ENCODE results near the gene SNRPF. TPM values are rescaled to one million over a fixed set of nuclear protein-coding genes. Genes with fewer than 3 reads are reported as not detected.
"Not testable (repeated sequence)": the region's sequence is repeated elsewhere in the genome, so short reads cannot be mapped to it uniquely, and the experiment has no call there.

The SNRPF gene
- total RNA-seq, 1 donor from 2014 or later = 17.2 TPM

DNA sequence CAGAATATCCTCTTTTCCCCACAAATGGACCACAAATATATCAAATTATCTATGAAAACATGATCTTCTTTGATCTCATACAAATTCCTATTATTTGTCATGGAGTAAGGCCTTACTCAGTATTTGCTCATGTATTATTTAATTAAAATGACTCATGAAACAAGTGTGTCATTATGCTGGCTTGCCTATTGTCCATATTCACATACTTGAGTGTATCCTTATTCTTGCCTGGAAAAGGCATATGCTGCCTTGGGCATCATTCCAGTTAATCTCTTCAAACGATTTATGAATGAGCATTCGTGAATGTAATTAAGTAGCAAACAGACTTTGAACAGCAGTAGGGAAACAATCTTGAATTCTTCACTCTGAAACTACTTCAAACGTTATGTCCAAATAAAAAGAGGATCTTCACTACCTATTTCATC, 22.6 kb upstream of the SNRPF start:
- H3K36me3 ChIP-seq (ENCODE audit: control insufficient read depth in 3 of 3, insufficient read depth in 3 of 3, low read length in 3 of 3) = no peaks in the 10 kb centered on the region
- no peak overlapping the region for H3K27ac ChIP-seq (ENCODE audit: low read depth, low read length)
- no peak overlapping the region for H3K4me3 ChIP-seq (ENCODE audit: low read length in 3 of 3)
- H3K9ac ChIP-seq (ENCODE audit: low read depth in 1 of 3, low read length in 3 of 3) = no peak overlapping the region
- H3K4me1 ChIP-seq (ENCODE audit: control insufficient read depth in 3 of 3, insufficient read depth in 3 of 3, low read length in 3 of 3) = peaks cover 0 to 7% (median 0%) of the 10 kb centered on the region in 3 donors
- no peaks in the 10 kb centered on the region for H3K9me3 ChIP-seq (ENCODE audit: control insufficient read depth in 3 of 3, low read length in 3 of 3)
- no peaks in the 10 kb centered on the region for H3K27me3 ChIP-seq (ENCODE audit: control insufficient read depth in 3 of 3, insufficient read depth in 3 of 3, low read length in 3 of 3)

DNA sequence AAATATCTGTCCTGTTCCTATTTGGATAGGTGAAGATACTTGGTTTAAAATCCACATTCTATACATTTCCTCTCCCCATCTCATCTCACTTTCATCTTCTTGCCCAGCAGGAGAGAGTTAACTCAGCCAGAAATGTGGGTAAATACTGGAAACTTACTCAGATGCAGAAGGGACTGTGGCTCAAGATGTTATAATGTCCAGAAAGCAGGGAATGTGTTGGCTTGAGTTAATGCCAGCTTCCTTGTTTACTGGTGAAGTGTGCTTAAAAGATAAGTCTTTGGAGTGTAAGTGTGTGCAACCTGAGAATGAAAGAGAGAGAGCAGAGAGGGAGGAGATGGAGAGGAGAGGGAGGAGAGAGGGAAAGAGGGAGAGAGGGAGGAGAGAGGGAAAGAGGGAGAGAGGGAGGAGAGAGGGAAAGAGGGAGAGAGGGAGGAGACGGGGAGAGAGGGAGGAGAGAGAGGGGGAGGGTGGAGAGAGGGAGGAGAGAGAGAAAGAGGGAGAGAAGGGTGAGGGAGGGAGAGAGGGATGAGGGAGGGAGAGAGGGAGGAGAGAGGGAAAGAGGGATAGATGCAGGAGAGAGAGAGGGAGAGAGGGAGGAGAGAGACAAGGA, 22.0 kb upstream of the SNRPF start:
- peaks cover 0 to 7% (median 0%) of the 10 kb centered on the region in 3 donors for H3K4me1 ChIP-seq (ENCODE audit: control insufficient read depth in 3 of 3, insufficient read depth in 3 of 3, low read length in 3 of 3)
- no peak overlapping the region for H3K9ac ChIP-seq (ENCODE audit: low read depth in 1 of 3, low read length in 3 of 3)
- H3K4me3 ChIP-seq (ENCODE audit: low read length in 3 of 3) = no peak overlapping the region
- no peaks in the 10 kb centered on the region for H3K9me3 ChIP-seq (ENCODE audit: control insufficient read depth in 3 of 3, low read length in 3 of 3)
- no peaks in the 10 kb centered on the region for H3K27me3 ChIP-seq (ENCODE audit: control insufficient read depth in 3 of 3, insufficient read depth in 3 of 3, low read length in 3 of 3)
- H3K27ac ChIP-seq (ENCODE audit: low read depth, low read length) = no peak overlapping the region
- H3K36me3 ChIP-seq (ENCODE audit: control insufficient read depth in 3 of 3, insufficient read depth in 3 of 3, low read length in 3 of 3) = no peaks in the 10 kb centered on the region

DNA sequence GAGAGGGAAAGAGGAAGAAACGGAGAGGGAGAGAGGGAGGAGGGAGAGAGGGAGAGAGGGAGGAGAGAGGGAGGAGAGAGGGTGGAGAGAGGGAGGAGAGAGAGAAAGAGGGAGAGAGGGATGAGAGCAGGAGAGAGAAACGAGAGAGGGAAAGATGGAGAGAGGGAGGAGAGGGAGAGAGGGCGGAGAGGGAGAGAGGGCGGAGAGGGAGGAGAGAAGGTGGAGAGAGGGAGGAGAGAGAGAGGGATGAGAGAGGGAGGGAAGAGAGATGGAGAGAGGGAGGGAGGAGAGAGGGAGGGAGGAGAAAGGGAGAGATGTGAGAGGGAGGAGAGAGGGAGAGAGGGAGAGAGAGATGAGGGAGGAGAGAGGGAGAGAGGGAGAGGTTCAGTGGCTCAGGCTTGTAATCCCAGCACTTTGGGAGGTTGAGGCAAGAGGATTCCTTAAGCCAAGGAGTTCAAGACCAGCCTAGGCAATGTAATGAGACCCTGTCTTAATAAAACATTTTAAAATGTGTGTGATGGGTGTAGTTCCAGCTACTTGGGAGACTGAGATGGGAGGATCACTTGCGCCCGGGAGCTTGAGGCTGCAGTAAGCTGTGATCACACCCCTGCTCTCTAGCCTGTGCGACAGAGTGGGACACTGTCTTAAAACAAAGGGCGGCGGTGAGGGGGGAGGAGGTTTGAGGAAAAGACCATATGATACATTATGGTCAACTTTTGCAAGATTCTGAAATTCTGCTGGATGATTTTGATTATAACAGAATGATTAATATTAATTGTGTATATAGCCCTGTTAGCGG, 21.3 kb upstream of the SNRPF start:
- Histone ChIP-seq H3K4me1 (ENCODE audit: control insufficient read depth in 3 of 3, insufficient read depth in 3 of 3, low read length in 3 of 3) (peaks cover 0 to 7% (median 0%) of the 10 kb centered on the region in 3 donors), H3K9me3 (ENCODE audit: control insufficient read depth in 3 of 3, low read length in 3 of 3) (no peaks in the 10 kb centered on the region), H3K27me3 (ENCODE audit: control insufficient read depth in 3 of 3, insufficient read depth in 3 of 3, low read length in 3 of 3) (no peaks in the 10 kb centered on the region), H3K36me3 (ENCODE audit: control insufficient read depth in 3 of 3, insufficient read depth in 3 of 3, low read length in 3 of 3) (no peaks in the 10 kb centered on the region), H3K9ac (ENCODE audit: low read depth in 1 of 3, low read length in 3 of 3) (no peak overlapping the region), H3K27ac (ENCODE audit: low read depth, low read length) (no peak overlapping the region), H3K4me3 (ENCODE audit: low read length in 3 of 3) (no peak overlapping the region)

DNA sequence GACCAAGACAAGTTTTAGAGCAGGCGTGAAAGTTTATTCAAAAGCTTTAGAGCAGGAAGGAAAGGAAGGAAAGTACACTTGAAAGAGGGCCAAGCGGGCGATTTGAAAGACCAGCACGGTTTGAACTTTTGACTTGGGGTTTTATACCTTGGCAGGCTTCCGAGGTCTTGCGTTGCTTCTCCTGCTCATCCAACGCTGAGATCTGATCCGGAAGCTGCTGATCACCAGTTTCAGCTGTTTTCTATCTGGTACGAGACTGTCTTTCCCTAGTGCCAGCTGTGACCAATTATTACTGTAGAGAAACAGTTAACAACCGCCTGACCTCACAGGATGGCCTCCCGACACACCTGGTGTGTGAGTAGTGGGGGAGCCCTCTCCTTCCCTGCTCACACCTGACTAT, 20.6 kb upstream of the SNRPF start:
- Histone ChIP-seq H3K36me3 (ENCODE audit: control insufficient read depth in 3 of 3, insufficient read depth in 3 of 3, low read length in 3 of 3) (no peaks in the 10 kb centered on the region), H3K4me3 (ENCODE audit: low read length in 3 of 3) (no peak overlapping the region), H3K4me1 (ENCODE audit: control insufficient read depth in 3 of 3, insufficient read depth in 3 of 3, low read length in 3 of 3) (peaks cover 0 to 7% (median 0%) of the 10 kb centered on the region in 3 donors), H3K27me3 (ENCODE audit: control insufficient read depth in 3 of 3, insufficient read depth in 3 of 3, low read length in 3 of 3) (no peaks in the 10 kb centered on the region), H3K9ac (ENCODE audit: low read depth in 1 of 3, low read length in 3 of 3) (no peak overlapping the region), H3K27ac (ENCODE audit: low read depth, low read length) (no peak overlapping the region), H3K9me3 (ENCODE audit: control insufficient read depth in 3 of 3, low read length in 3 of 3) (no peaks in the 10 kb centered on the region)

DNA sequence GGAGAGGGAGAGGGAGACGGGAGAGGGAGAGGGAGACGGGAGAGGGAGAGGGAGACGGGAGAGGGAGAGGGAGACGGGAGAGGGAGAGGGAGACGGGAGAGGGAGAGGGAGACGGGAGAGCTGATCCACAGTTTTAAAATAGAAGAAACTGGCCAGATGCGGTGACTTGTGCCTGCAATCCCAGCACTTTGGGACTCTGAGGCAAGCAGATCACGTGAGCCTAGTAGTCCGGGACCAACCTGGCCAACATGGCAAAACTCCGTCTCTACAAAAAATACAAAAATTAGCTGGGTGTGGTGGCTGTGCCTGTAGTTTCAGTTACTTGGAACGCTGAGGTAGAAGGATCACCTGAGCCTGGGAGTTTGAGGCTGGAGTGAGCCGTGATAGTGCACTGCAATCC, 16.3 kb upstream of the SNRPF start:
- H3K9ac ChIP-seq (ENCODE audit: low read depth in 1 of 3, low read length in 3 of 3); H3K27ac ChIP-seq (ENCODE audit: low read depth, low read length); H3K27me3 ChIP-seq (ENCODE audit: control insufficient read depth in 3 of 3, insufficient read depth in 3 of 3, low read length in 3 of 3); H3K36me3 ChIP-seq (ENCODE audit: control insufficient read depth in 3 of 3, insufficient read depth in 3 of 3, low read length in 3 of 3); H3K4me1 ChIP-seq (ENCODE audit: control insufficient read depth in 3 of 3, insufficient read depth in 3 of 3, low read length in 3 of 3); H3K9me3 ChIP-seq (ENCODE audit: control insufficient read depth in 3 of 3, low read length in 3 of 3): not testable (repeated sequence)
- peak overlapping the region in 1 of 3 donors; percentile 38 for H3K4me3 ChIP-seq (ENCODE audit: low read length in 3 of 3)

DNA sequence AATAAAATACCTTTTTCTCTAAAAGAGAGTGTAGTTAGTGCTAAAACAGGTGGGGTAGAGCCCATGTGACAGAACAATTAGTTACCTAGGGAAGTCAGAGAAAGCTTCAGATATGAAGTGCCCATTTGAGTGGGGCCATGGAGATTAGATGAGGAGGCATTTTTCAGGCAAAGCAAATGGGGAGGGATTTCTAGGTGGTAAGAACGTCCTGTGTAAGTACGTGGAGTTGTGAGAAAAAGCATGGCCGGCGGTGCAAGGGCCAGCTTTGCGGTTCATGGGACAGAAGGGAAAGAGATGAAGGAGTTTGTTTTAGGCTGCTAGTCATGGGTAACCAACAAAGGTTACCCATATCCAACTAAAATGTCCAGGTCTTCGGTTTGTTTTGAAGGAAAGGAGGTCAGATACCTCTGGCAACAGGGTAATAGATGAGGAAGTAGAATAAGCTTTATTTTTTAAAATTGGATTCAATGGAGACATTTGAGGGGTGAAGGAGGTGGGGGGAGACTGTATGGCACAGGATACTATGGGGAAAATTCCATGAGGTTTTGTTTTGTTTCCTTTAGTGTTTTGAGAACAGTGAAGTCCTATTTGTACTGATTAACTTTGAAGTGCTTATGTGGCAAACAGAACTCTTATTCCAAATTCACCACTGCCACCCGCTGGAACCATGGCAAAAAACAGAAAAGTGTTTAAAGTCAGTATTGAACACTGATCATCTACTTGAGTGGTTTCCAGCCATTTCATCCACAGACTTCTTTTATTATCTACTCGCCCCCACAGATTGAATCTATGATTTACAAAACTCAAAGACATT, 10.0 kb upstream of the SNRPF start:
- no peaks in the 10 kb centered on the region for H3K9me3 ChIP-seq (ENCODE audit: control insufficient read depth in 3 of 3, low read length in 3 of 3)
- H3K4me3 ChIP-seq (ENCODE audit: low read length in 3 of 3) = no peak overlapping the region
- no peaks in the 10 kb centered on the region for H3K36me3 ChIP-seq (ENCODE audit: control insufficient read depth in 3 of 3, insufficient read depth in 3 of 3, low read length in 3 of 3)
- H3K27ac ChIP-seq (ENCODE audit: low read depth, low read length) = no peak overlapping the region
- no peaks in the 10 kb centered on the region for H3K4me1 ChIP-seq (ENCODE audit: control insufficient read depth in 3 of 3, insufficient read depth in 3 of 3, low read length in 3 of 3)
- no peak overlapping the region for H3K9ac ChIP-seq (ENCODE audit: low read depth in 1 of 3, low read length in 3 of 3)
- peaks cover 0 to 6% (median 0%) of the 10 kb centered on the region in 3 donors for H3K27me3 ChIP-seq (ENCODE audit: control insufficient read depth in 3 of 3, insufficient read depth in 3 of 3, low read length in 3 of 3)

DNA sequence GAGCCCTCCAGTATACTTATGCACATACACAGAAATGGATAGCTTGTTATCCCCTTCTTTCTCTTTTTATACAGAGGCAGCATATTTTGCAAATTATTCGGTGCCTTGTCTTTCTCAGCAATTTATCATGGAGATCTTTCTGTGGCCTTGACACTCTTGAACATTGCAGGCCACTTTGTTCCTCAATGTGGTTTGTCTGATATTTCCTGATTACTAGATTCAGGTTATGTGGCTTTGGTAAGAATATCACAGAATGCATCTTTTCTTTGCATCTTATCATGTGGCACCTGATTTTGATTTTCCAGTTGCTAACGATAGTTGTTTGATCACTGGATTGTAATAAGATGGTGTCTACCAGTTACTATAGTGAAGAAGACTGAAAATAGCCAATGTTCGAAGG, 7.1 kb upstream of the SNRPF start:
- H3K4me1 ChIP-seq (ENCODE audit: control insufficient read depth in 3 of 3, insufficient read depth in 3 of 3, low read length in 3 of 3) = no peaks in the 10 kb centered on the region
- no peak overlapping the region for H3K9ac ChIP-seq (ENCODE audit: low read depth in 1 of 3, low read length in 3 of 3)
- H3K9me3 ChIP-seq (ENCODE audit: control insufficient read depth in 3 of 3, low read length in 3 of 3) = no peaks in the 10 kb centered on the region
- H3K36me3 ChIP-seq (ENCODE audit: control insufficient read depth in 3 of 3, insufficient read depth in 3 of 3, low read length in 3 of 3) = no peaks in the 10 kb centered on the region
- H3K27me3 ChIP-seq (ENCODE audit: control insufficient read depth in 3 of 3, insufficient read depth in 3 of 3, low read length in 3 of 3) = peaks cover 0 to 4% (median 0%) of the 10 kb centered on the region in 3 donors
- no peak overlapping the region for H3K4me3 ChIP-seq (ENCODE audit: low read length in 3 of 3)
- H3K27ac ChIP-seq (ENCODE audit: low read depth, low read length) = no peak overlapping the region

DNA sequence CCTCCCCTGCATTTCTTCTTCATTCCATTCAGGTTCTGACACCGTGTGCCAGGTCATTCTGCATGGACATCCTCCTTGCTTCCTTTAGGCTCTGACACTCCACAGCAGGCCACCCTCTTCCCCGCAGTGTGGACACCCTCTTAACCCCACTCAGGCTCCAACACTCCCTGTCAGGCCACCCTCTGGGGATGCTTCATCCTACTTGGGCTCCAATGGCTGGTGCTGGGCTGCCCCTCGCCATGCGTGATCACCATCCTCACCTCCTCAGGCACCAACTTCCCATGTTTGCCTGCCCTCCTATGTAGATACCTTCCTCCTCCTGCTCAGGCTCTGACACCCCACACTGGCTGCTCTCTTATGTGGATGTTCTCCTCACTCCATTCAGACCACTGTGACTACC, 6.6 kb upstream of the SNRPF start:
- Histone ChIP-seq H3K4me3 (ENCODE audit: low read length in 3 of 3) (no peak overlapping the region), H3K27ac (ENCODE audit: low read depth, low read length) (no peak overlapping the region), H3K27me3 (ENCODE audit: control insufficient read depth in 3 of 3, insufficient read depth in 3 of 3, low read length in 3 of 3) (peaks cover 0 to 4% (median 0%) of the 10 kb centered on the region in 3 donors), H3K36me3 (ENCODE audit: control insufficient read depth in 3 of 3, insufficient read depth in 3 of 3, low read length in 3 of 3) (no peaks in the 10 kb centered on the region), H3K9me3 (ENCODE audit: control insufficient read depth in 3 of 3, low read length in 3 of 3) (no peaks in the 10 kb centered on the region), H3K9ac (ENCODE audit: low read depth in 1 of 3, low read length in 3 of 3) (no peak overlapping the region), H3K4me1 (ENCODE audit: control insufficient read depth in 3 of 3, insufficient read depth in 3 of 3, low read length in 3 of 3) (no peaks in the 10 kb centered on the region)

DNA sequence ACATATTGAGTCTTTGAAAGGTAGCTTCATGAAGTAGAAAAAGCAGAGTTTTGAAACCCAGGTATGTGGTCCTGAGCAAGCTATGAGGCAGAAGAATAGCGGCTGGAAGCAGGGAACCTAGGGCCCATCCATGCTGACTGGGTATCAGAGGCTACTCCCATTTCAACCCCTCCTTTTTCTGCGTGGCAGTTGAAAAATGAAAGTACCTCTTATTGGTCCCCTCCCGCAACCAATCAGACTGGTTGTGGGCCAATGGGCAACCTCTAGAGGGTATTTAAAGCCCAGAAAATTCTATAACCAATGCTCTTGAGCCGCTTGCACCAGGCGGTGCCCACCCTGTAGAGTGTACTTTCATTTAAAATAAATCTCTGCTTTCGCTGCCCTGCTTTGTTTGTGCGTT, 1.6 kb upstream of the SNRPF start:
- Histone ChIP-seq H3K4me1 (ENCODE audit: control insufficient read depth in 3 of 3, insufficient read depth in 3 of 3, low read length in 3 of 3) (peaks cover 10 to 27% (median 16%) of the 10 kb centered on the region in 3 donors), H3K9ac (ENCODE audit: low read depth in 1 of 3, low read length in 3 of 3) (no peak overlapping the region), H3K36me3 (ENCODE audit: control insufficient read depth in 3 of 3, insufficient read depth in 3 of 3, low read length in 3 of 3) (peaks cover 3 to 16% (median 7%) of the 10 kb centered on the region in 3 donors), H3K27ac (ENCODE audit: low read depth, low read length) (no peak overlapping the region), H3K27me3 (ENCODE audit: control insufficient read depth in 3 of 3, insufficient read depth in 3 of 3, low read length in 3 of 3) (peaks cover 0 to 4% (median 0%) of the 10 kb centered on the region in 3 donors), H3K9me3 (ENCODE audit: control insufficient read depth in 3 of 3, low read length in 3 of 3) (no peaks in the 10 kb centered on the region), H3K4me3 (ENCODE audit: low read length in 3 of 3) (no peak overlapping the region)

DNA sequence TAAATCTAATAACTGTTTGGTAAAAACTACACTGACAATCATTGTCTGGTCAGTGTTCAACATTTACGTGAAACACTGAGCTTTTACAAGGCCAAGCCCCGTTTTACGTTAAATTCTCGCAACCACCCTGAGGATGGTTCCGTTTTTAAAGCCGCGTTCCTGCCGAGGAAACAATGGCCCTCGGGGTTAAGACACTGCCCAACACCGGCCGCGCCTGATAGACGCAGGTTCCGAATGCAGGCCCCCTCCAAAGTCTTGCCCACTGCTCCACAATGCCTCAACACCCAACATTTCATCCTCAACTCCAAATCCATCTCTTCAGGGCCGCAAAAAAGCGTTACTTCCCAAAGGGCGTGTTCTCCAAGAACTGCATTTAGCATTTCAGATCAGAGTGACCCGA, 953 bp upstream of the SNRPF start:
- H3K27me3 ChIP-seq (ENCODE audit: control insufficient read depth in 3 of 3, insufficient read depth in 3 of 3, low read length in 3 of 3) = no peaks in the 10 kb centered on the region
- no peaks in the 10 kb centered on the region for H3K9me3 ChIP-seq (ENCODE audit: control insufficient read depth in 3 of 3, low read length in 3 of 3)
- H3K27ac ChIP-seq (ENCODE audit: low read depth, low read length) = no peak overlapping the region
- peaks cover 4 to 17% (median 14%) of the 10 kb centered on the region in 3 donors for H3K36me3 ChIP-seq (ENCODE audit: control insufficient read depth in 3 of 3, insufficient read depth in 3 of 3, low read length in 3 of 3)
- H3K9ac ChIP-seq (ENCODE audit: low read depth in 1 of 3, low read length in 3 of 3) = no peak overlapping the region
- H3K4me3 ChIP-seq (ENCODE audit: low read length in 3 of 3) = no peak overlapping the region
- H3K4me1 ChIP-seq (ENCODE audit: control insufficient read depth in 3 of 3, insufficient read depth in 3 of 3, low read length in 3 of 3) = peaks cover 10 to 27% (median 16%) of the 10 kb centered on the region in 3 donors

Measured in skeletal muscle tissue (tissue), 4 donors.